Upper lobe of right lung (tissue), 1 donor: ENCODE results near the gene SVEP1. TPM values are rescaled to one million over a fixed set of nuclear protein-coding genes. Genes with fewer than 3 reads are reported as not detected.
"Not testable (repeated sequence)": the region's sequence is repeated elsewhere in the genome, so short reads cannot be mapped to it uniquely, and the experiment has no call there.

Source experiments
- ATAC-seq: fragments of 200-7000 bp; cut with Tn5 transposase; one replicate; pipeline ENCODE4 v1.9.1; 2020; ENCODE audit warnings: mild to moderate bottlenecking, moderate library complexity
- DNase-seq: peaks from one replicate; pipeline ENCODE4 v3.0.0-alpha.2; 2020
- H3K27ac ChIP-seq: fragments of 200-600 bp; one replicate; pipeline ENCODE4 v1.8.0; 2022
- H3K27me3 ChIP-seq: fragments of 200-600 bp; one replicate; pipeline ENCODE4 v1.8.0; 2022; ENCODE audit warnings: mild to moderate bottlenecking
- H3K36me3 ChIP-seq: fragments of 200-600 bp; one replicate; pipeline ENCODE4 v1.8.0; 2022
- H3K4me1 ChIP-seq: fragments of 200-600 bp; one replicate; pipeline ENCODE4 v1.8.0; 2022
- H3K4me3 ChIP-seq: fragments of 200-600 bp; one replicate; pipeline ENCODE4 v1.8.0; 2022; ENCODE audit warnings: mild to moderate bottlenecking
- H3K9me3 ChIP-seq: fragments of 200-600 bp; one replicate; pipeline ENCODE4 v1.8.0; 2022
- intact Hi-C: fragments of 100-400 bp; cut with DNase I; formaldehyde crosslinking; loops from one replicate; pipeline ENCODE4 v1.11.0; 2022
- total RNA-seq: library from RNA; stranded (reverse); fragmentation: NEBNext Ultra II Directional; extraction: Animal tissue kit (Norgen Biotek cat#: 25700); gene quantifications from one replicate; pipeline ENCODE4 v1.2.1, GENCODE V29; 2021
- TF ChIP-seq, protein P1 (sequence below): fragments of 200-600 bp; IDR thresholded peaks from one replicate; pipeline ENCODE4 v1.8.0; 2022; ENCODE audit warnings: antibody characterized with exemption
- donor health status: DM: no; HTN: yes; CAD: no; lungs with severe emphysema.

The SVEP1 gene
- total RNA-seq, 1 donor from 2014 or later = 88.1 TPM

DNA sequence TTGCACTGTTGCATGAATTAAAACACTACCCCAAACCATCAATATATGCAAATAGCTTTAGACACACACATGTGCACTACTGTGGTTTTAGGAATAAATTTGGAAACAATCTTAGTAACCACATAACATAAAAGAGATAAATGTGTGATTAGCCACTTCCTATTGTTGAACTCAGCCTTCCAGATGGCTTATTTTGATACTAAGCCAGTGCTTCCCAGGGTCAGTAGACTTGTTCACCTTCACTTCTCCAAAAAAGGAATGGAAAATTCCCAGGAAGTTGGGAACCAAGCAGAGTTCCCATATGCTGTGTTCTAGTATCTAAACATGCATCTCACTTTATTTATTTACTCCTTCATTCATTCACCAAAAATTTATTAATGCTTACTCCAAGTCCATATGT, 47.8 kb downstream of the SVEP1 start:
- no peaks in the 10 kb centered on the region for H3K4me1 ChIP-seq
- no peak overlapping the region for H3K27ac ChIP-seq
- ATAC-seq = no peak
- no peak overlapping the region for H3K4me3 ChIP-seq
- no peaks in the 10 kb centered on the region for H3K27me3 ChIP-seq
- H3K9me3 ChIP-seq = no peaks in the 10 kb centered on the region
- DNase-seq = no peak
- intact Hi-C loops = no loop called here
- H3K36me3 ChIP-seq = no peaks in the 10 kb centered on the region
- TF ChIP-seq, protein P1, sequence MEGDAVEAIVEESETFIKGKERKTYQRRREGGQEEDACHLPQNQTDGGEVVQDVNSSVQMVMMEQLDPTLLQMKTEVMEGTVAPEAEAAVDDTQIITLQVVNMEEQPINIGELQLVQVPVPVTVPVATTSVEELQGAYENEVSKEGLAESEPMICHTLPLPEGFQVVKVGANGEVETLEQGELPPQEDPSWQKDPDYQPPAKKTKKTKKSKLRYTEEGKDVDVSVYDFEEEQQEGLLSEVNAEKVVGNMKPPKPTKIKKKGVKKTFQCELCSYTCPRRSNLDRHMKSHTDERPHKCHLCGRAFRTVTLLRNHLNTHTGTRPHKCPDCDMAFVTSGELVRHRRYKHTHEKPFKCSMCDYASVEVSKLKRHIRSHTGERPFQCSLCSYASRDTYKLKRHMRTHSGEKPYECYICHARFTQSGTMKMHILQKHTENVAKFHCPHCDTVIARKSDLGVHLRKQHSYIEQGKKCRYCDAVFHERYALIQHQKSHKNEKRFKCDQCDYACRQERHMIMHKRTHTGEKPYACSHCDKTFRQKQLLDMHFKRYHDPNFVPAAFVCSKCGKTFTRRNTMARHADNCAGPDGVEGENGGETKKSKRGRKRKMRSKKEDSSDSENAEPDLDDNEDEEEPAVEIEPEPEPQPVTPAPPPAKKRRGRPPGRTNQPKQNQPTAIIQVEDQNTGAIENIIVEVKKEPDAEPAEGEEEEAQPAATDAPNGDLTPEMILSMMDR = no peak

GRCh38 chr9:110531241-110531640, 48.3 kb downstream of the SVEP1 start:
- ATAC-seq, H3K36me3 ChIP-seq, intact Hi-C loops, H3K27me3 ChIP-seq, H3K27ac ChIP-seq, H3K4me1 ChIP-seq, H3K9me3 ChIP-seq, DNase-seq, H3K4me3 ChIP-seq: not testable (repeated sequence)

DNA sequence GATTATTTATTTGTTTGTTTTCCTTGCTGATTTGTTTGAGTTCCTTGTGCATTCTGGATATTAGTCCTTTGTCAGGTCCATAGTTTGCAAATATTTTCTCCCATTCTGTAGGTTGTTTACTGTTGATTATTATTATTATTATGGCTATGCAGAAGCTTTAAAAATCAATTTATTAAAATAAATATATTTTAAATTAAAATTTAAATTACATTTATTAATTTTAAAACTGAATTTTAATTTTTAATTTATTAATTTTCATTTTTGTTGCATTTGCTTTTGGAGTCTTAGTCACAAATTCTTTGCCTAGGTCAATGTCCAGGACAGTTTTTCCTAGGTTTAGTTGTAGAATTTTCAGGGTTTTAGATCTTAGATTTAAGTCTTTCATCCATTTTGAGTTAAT, 50.9 kb downstream of the SVEP1 start:
- H3K4me3 ChIP-seq = no peak overlapping the region
- no peaks in the 10 kb centered on the region for H3K27me3 ChIP-seq
- no peaks in the 10 kb centered on the region for H3K9me3 ChIP-seq
- H3K27ac ChIP-seq = no peak overlapping the region
- no peaks in the 10 kb centered on the region for H3K36me3 ChIP-seq
- intact Hi-C loops = no loop called here
- TF ChIP-seq, protein P1 = no peak
- DNase-seq (no peak), ATAC-seq (no peak)
- no peaks in the 10 kb centered on the region for H3K4me1 ChIP-seq

DNA sequence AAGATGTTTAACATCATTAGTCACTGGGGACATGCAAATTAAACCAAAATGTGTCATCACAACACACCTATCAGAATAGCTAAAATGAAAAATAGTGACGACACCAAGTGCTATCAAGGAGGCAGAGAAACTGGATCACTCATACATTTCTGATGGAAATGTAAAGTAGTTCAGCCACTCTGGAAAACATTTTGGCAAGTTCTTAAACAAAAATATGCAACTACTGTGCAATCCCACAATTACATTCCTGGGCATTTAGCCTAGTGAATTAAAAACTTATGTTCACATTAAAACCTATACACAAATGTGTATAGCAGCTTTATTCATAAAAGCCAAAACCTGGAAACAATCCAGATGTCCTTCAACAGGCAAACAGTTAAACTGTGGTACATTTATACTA, 53.1 kb downstream of the SVEP1 start:
- DNase-seq (no peak), ATAC-seq (no peak)
- intact Hi-C loops = no loop called here

GRCh38 chr9:110521206-110521605, 58.3 kb downstream of the SVEP1 start:
- Histone ChIP-seq H3K36me3 (no peaks in the 10 kb centered on the region), H3K4me1 (peaks cover 9% of the 10 kb centered on the region), H3K27ac (peak overlapping the region; percentile 1), H3K4me3 (no peak overlapping the region), H3K27me3 (no peaks in the 10 kb centered on the region), H3K9me3 (no peaks in the 10 kb centered on the region)
- intact Hi-C loops = no loop called here
- no peak for ATAC-seq
- TF ChIP-seq, protein P1 = no peak
- no peak for DNase-seq

More for the DNA sequence above, 53.1 kb downstream of the SVEP1 start:
- H3K4me3 ChIP-seq = no peak overlapping the region
- TF ChIP-seq, protein P1 = no peak
- no peaks in the 10 kb centered on the region for H3K36me3 ChIP-seq
- no peak overlapping the region for H3K27ac ChIP-seq
- no peaks in the 10 kb centered on the region for H3K27me3 ChIP-seq
- no peaks in the 10 kb centered on the region for H3K9me3 ChIP-seq
- no peaks in the 10 kb centered on the region for H3K4me1 ChIP-seq

- H3K4me3 ChIP-seq = no peak overlapping the region
- no peaks in the 10 kb centered on the region for H3K27me3 ChIP-seq
- TF ChIP-seq, protein P1 = no peak
- peak overlapping the region; percentile 1 for H3K27ac ChIP-seq
- peaks cover 9% of the 10 kb centered on the region for H3K4me1 ChIP-seq
- H3K36me3 ChIP-seq = no peaks in the 10 kb centered on the region
- ATAC-seq (no peak), DNase-seq (no peak)
- H3K9me3 ChIP-seq = no peaks in the 10 kb centered on the region
- intact Hi-C loops = no loop called here
Measured at GRCh38 chr9:110520120-110520701, 59.3 kb downstream of the SVEP1 start.
